Loucy (cell line): ENCODE results near the gene ALOX12B.

Source experiments
- H2AFZ ChIP-seq: fragments of 200-600 bp; sonication (generic); 2 replicates; pipeline ENCODE4 v1.6.0; 2016; ENCODE audit warnings: antibody characterized with exemption, mild to moderate bottlenecking, low read length, moderate library complexity
- H3F3A ChIP-seq: fragments of 200-600 bp; 2 replicates; pipeline ENCODE4 v1.6.0; 2016; ENCODE audit warnings: antibody characterized with exemption, low read depth, mild to moderate bottlenecking
- H3K27me3 ChIP-seq: fragments of 200-600 bp; sonication (generic); 2 replicates; pipeline ENCODE4 v1.6.1; 2014; ENCODE audit warnings: low read length, mild to moderate bottlenecking; ENCODE audit not compliant: insufficient read depth, poor library complexity, severe bottlenecking
- H3K36me3 ChIP-seq: fragments of 200-600 bp; sonication (generic); 2 replicates; pipeline ENCODE4 v1.6.1; 2016; ENCODE audit warnings: low read length; ENCODE audit not compliant: insufficient read depth
- H3K4me1 ChIP-seq: fragments of 200-600 bp; sonication (generic); 2 replicates; pipeline ENCODE4 v1.5.1; 2014; ENCODE audit warnings: low read length, mild to moderate bottlenecking; ENCODE audit not compliant: insufficient read depth, poor library complexity, severe bottlenecking
- H3K4me2 ChIP-seq: fragments of 200-600 bp; sonication (generic); 2 replicates; pipeline ENCODE4 v1.6.0; 2014; ENCODE audit warnings: antibody characterized with exemption, low read length, low read depth, mild to moderate bottlenecking; ENCODE audit not compliant: poor library complexity, severe bottlenecking
- H3K4me3 ChIP-seq: fragments of 200-600 bp; sonication (generic); 2 replicates; pipeline ENCODE4 v1.5.1; 2014; ENCODE audit warnings: low read length, mild to moderate bottlenecking, mixed read lengths; ENCODE audit not compliant: poor library complexity, severe bottlenecking
- H3K79me2 ChIP-seq: fragments of 200-600 bp; sonication (generic); 2 replicates; pipeline ENCODE4 v1.6.1; 2014; ENCODE audit warnings: low read length; ENCODE audit not compliant: insufficient read depth
- H3K9ac ChIP-seq: fragments of 200-600 bp; sonication (generic); 2 replicates; pipeline ENCODE4 v1.6.0; 2014; ENCODE audit warnings: mild to moderate bottlenecking, low read depth, low read length, moderate library complexity; ENCODE audit not compliant: poor library complexity, severe bottlenecking
- H3K9me2 ChIP-seq: fragments of 200-600 bp; sonication (generic); replicated peaks from 2 replicates; pipeline ENCODE4 v1.6.1; 2016; ENCODE audit warnings: low read depth, low read length, mixed read lengths
- H3K9me3 ChIP-seq: fragments of 200-600 bp; sonication (generic); 2 replicates; pipeline ENCODE4 v1.6.1; 2014; ENCODE audit warnings: mild to moderate bottlenecking, antibody characterized with exemption, low read length, low read depth; ENCODE audit not compliant: insufficient read depth
- H4K20me1 ChIP-seq: fragments of 200-600 bp; sonication (generic); 2 replicates; pipeline ENCODE4 v1.6.0; 2014; ENCODE audit warnings: antibody characterized with exemption, low read length, mild to moderate bottlenecking; ENCODE audit not compliant: insufficient read depth, poor library complexity, severe bottlenecking
- EZH2phosphoT487 ChIP-seq: fragments of 200-600 bp; IDR thresholded peaks from 2 replicates; pipeline ENCODE4 v1.6.1; 2018; ENCODE audit warnings: antibody characterized with exemption, mild to moderate bottlenecking, moderate library complexity, borderline replicate concordance
- TF ChIP-seq, protein P1 (sequence below): fragments of 200-600 bp; sonication (generic); conservative IDR thresholded peaks from 2 replicates; pipeline ENCODE4 v1.5.1; 2014; ENCODE audit warnings: mild to moderate bottlenecking, antibody characterized with exemption, low read length

The ALOX12B gene

DNA sequence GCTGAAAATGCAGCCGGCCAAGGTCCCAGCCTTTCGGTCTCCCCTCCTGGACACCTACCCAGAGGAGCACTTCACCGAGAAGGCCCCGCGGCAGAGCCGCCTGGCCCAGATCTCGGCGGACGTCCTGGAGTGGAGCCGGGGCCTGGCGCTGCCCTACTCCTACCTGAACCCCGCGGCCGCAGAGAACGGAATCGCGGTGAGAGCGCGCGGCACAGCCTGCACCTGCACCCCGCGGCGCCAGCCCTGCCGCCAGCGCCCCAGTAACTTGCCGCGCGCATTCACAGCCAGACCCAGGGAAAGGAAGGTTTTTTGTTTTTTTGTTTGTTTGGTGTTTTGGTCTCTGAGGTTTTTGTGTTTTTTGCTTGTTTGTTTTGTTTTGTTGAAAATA lies 15.2 kb downstream of the ALOX12B start:
- Histone ChIP-seq H3K79me2 (no peaks in the 10 kb centered on the region), H3K27me3 (peaks cover 7% of the 10 kb centered on the region), H3F3A (no peaks in the 10 kb centered on the region), H3K9me2 (no peaks in the 10 kb centered on the region), H4K20me1 (no peaks in the 10 kb centered on the region), H3K4me2 (no peak overlapping the region), H3K4me3 (no peak overlapping the region), H3K4me1 (no peaks in the 10 kb centered on the region), H3K9me3 (no peaks in the 10 kb centered on the region), H3K36me3 (no peaks in the 10 kb centered on the region), H2AFZ (no peak overlapping the region), H3K9ac (no peak overlapping the region)
- TF ChIP-seq EZH2phosphoT487 = no peak
- TF ChIP-seq, protein P1, sequence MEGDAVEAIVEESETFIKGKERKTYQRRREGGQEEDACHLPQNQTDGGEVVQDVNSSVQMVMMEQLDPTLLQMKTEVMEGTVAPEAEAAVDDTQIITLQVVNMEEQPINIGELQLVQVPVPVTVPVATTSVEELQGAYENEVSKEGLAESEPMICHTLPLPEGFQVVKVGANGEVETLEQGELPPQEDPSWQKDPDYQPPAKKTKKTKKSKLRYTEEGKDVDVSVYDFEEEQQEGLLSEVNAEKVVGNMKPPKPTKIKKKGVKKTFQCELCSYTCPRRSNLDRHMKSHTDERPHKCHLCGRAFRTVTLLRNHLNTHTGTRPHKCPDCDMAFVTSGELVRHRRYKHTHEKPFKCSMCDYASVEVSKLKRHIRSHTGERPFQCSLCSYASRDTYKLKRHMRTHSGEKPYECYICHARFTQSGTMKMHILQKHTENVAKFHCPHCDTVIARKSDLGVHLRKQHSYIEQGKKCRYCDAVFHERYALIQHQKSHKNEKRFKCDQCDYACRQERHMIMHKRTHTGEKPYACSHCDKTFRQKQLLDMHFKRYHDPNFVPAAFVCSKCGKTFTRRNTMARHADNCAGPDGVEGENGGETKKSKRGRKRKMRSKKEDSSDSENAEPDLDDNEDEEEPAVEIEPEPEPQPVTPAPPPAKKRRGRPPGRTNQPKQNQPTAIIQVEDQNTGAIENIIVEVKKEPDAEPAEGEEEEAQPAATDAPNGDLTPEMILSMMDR = no peak

DNA sequence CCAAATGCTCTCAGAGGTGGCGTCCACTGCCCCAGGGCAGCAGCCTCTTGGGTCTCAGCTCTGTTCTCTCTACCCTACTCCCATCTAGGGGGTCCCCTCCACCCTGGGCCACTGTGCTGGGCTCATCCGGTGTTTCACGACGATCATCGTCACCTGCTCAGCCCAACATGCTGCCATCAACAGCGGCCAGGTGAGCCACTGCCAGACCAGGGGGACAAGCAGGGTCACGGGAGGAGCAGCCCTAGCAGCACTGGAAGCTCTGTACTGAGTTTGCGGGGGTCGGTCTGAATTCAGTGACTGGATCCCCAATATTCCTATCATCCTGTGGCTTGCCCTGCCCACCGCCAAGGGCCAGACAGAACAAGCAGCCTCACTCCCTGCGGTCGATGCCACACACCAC lies 16.0 kb downstream of the ALOX12B start:
- Histone ChIP-seq H3F3A (no peaks in the 10 kb centered on the region), H3K9ac (no peak overlapping the region), H3K79me2 (no peaks in the 10 kb centered on the region), H4K20me1 (no peaks in the 10 kb centered on the region), H3K9me3 (no peaks in the 10 kb centered on the region), H3K4me3 (no peak overlapping the region), H3K9me2 (no peaks in the 10 kb centered on the region), H3K4me1 (no peaks in the 10 kb centered on the region), H3K4me2 (no peak overlapping the region), H3K36me3 (no peaks in the 10 kb centered on the region), H3K27me3 (peaks cover 7% of the 10 kb centered on the region), H2AFZ (no peak overlapping the region)
- TF ChIP-seq EZH2phosphoT487 = no peak
- TF ChIP-seq, protein P1 = no peak

- Histone ChIP-seq H3K9ac (no peak overlapping the region), H3K36me3 (no peaks in the 10 kb centered on the region), H3K79me2 (no peaks in the 10 kb centered on the region), H3K4me1 (no peaks in the 10 kb centered on the region), H2AFZ (no peak overlapping the region), H3K27me3 (peaks cover 6% of the 10 kb centered on the region), H3K9me3 (no peaks in the 10 kb centered on the region), H4K20me1 (no peaks in the 10 kb centered on the region), H3K4me3 (no peak overlapping the region), H3F3A (no peaks in the 10 kb centered on the region), H3K9me2 (no peaks in the 10 kb centered on the region), H3K4me2 (no peak overlapping the region)
- TF ChIP-seq, protein P1 = no peak
- no peak for TF ChIP-seq EZH2phosphoT487
These were observed 18.0 kb downstream of the ALOX12B start for GRCh38 chr17:8069587-8069860.
